ENCODE results near the gene UBXN4. TPM values are rescaled to one million over a fixed set of nuclear protein-coding genes. Genes with fewer than 3 reads are reported as not detected.

UBXN4 gene
- total RNA-seq, 1 experiment from 2014 or later: 65.4 TPM

DNA sequence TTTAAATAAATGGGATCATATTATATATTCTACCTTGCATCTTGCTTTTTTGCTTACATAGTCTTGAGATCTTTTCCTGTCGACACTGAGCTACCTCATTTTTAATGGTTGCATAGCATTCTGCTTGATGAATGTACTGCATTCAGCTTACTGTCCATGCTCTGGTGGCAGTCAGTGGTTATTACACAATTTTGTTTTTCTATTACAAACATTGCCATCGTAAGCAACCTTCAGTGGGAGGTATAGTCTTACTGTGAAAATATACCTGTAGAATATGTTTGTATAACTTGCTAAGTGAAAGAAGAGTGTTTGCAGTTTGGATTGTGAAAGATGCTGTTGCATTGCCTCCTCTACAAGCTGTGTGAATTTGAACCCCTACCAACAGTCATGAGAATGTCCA is 43.4 kb downstream of the UBXN4 start:
- peaks cover 46 to 67% (median 63%) of the 10 kb centered on the region in 3 experiments for H3K36me3 Mint-ChIP-seq (ENCODE audit: insufficient read depth in 1 of 3, low read depth in 3 of 3)
- H3K9me3 Mint-ChIP-seq: peaks cover 0 to 8% of the 10 kb centered on the region in 2 experiments; a peak in 3 of 5 replicates
- H3K4me3 Mint-ChIP-seq: no peak overlapping the region
- H3K27me3 Mint-ChIP-seq (ENCODE audit: low read depth): no peaks in the 10 kb centered on the region
- Histone ChIP-seq H4K20me1 (ENCODE audit: control insufficient read depth, insufficient read depth, insufficient read length) (no peaks in the 10 kb centered on the region), H3K9me3 (ENCODE audit: control insufficient read depth, low read depth, low read length) (no peaks in the 10 kb centered on the region), H2BK5ac (ENCODE audit: insufficient read length, low read length) (no peak overlapping the region), H4K5ac (ENCODE audit: insufficient read length, low read depth, low read length) (no peak overlapping the region), H3K23ac (ENCODE audit: insufficient read length, low read depth, low read length) (no peak overlapping the region), H2BK20ac (ENCODE audit: low read depth, low read length, poor library complexity, severe bottlenecking) (no peak overlapping the region), H3K4ac (ENCODE audit: low read depth, low read length) (no peak overlapping the region), H4K91ac (ENCODE audit: insufficient read length, low read depth, low read length) (no peak overlapping the region), H3K27me3 (ENCODE audit: insufficient read depth, low read length) (no peaks in the 10 kb centered on the region), H2BK12ac (ENCODE audit: insufficient read length, low read depth, low read length) (no peak overlapping the region), H3K18ac (ENCODE audit: insufficient read length, low read depth, low read length) (no peak overlapping the region), H3K79me2 (ENCODE audit: insufficient read depth, low read length) (no peaks in the 10 kb centered on the region), H4K8ac (replicated peaks; ENCODE audit: insufficient read length, low read depth, low read length) (no peak overlapping the region), H3K27ac (ENCODE audit: insufficient read length, low read depth, low read length) (no peak overlapping the region), H2AK5ac (ENCODE audit: insufficient read length, low read length) (no peak overlapping the region), H2BK15ac (ENCODE audit: low read depth, low read length) (no peak overlapping the region), H3T11ph (ENCODE audit: low read length) (no peak overlapping the region), H3K4me2 (ENCODE audit: insufficient read depth, insufficient read length, low read length) (no peak overlapping the region), H3K14ac (ENCODE audit: insufficient read depth, low read length) (no peak overlapping the region), H2AFZ (ENCODE audit: low read length) (no peak overlapping the region), H3K23me2 (ENCODE audit: insufficient read length, low read depth, low read length, poor library complexity, severe bottlenecking) (no peaks in the 10 kb centered on the region), H3K79me1 (ENCODE audit: insufficient read depth, low read depth, low read length, poor library complexity, severe bottlenecking) (no peaks in the 10 kb centered on the region), H3K4me1 (ENCODE audit: insufficient read depth, low read length) (no peaks in the 10 kb centered on the region; the same call in none of the 2 replicates), H2BK120ac (ENCODE audit: low read depth, low read length, poor library complexity, severe bottlenecking) (no peak overlapping the region), H3K9ac (ENCODE audit: extremely low read depth, insufficient read length, low read length) (no peak overlapping the region), H3K56ac (ENCODE audit: insufficient read length, low read depth, low read length) (no peak overlapping the region)
- TF ChIP-seq, protein P1, sequence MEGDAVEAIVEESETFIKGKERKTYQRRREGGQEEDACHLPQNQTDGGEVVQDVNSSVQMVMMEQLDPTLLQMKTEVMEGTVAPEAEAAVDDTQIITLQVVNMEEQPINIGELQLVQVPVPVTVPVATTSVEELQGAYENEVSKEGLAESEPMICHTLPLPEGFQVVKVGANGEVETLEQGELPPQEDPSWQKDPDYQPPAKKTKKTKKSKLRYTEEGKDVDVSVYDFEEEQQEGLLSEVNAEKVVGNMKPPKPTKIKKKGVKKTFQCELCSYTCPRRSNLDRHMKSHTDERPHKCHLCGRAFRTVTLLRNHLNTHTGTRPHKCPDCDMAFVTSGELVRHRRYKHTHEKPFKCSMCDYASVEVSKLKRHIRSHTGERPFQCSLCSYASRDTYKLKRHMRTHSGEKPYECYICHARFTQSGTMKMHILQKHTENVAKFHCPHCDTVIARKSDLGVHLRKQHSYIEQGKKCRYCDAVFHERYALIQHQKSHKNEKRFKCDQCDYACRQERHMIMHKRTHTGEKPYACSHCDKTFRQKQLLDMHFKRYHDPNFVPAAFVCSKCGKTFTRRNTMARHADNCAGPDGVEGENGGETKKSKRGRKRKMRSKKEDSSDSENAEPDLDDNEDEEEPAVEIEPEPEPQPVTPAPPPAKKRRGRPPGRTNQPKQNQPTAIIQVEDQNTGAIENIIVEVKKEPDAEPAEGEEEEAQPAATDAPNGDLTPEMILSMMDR (conservative IDR thresholded peaks at IDR 0.05): no peak; the same call in 1 of the 3 replicates
- WGBS (ENCODE audit: extremely low coverage, insufficient read length, low lambda C conversion rate): no CpG with 5 or more reads among the region's 2 CpGs
- peaks cover 23 to 24% of the 10 kb centered on the region in 2 experiments for H3K4me1 Mint-ChIP-seq
- H3K27ac Mint-ChIP-seq: no peak overlapping the region
- DNase-seq: no peak

Data from H9 (cell line).